Bronchial epithelial cell (primary cell): ENCODE results near the gene AGBL1. TPM values are rescaled to one million over a fixed set of nuclear protein-coding genes. Genes with fewer than 3 reads are reported as not detected.
A peak's percentile ranks its signal among the peaks of the same experiment; 100 is the strongest.

Experiments used
- DNase-seq: peaks from one replicate; pipeline ENCODE4 v3.0.0-alpha.2; 2010; ENCODE audit warnings: low read depth
- FAIRE-seq: peaks from 2 replicates; lab custom pipeline; 2011; peaks lifted over from hg19 to GRCh38; lab: Jason Lieb, UNC
- H3K27me3 ChIP-seq: 2 replicates; pipeline ENCODE4 v1.5.1; 2011; ENCODE audit warnings: low read length; ENCODE audit not compliant: control insufficient read depth, insufficient read depth
- H3K36me3 ChIP-seq: 2 replicates; pipeline ENCODE4 v1.5.1; 2011; ENCODE audit warnings: low read length; ENCODE audit not compliant: control insufficient read depth, insufficient read depth
- H3K4me3 ChIP-seq: 2 replicates; pipeline ENCODE4 v1.5.1; 2011; ENCODE audit warnings: mild to moderate bottlenecking, low read depth, low read length, control low read depth
- CTCF ChIP-seq: IDR thresholded peaks from 2 replicates; pipeline ENCODE4 v1.5.1; 2011; ENCODE audit warnings: mild to moderate bottlenecking, moderate library complexity, low read length, control low read depth, inconsistent platforms; ENCODE audit not compliant: insufficient read depth, severe bottlenecking
- total RNA-seq: library from RNA; depleted of rRNA; stranded (reverse); fragments of >200 nt; gene quantifications from 2 replicates; pipeline ENCODE4 v1.2.1, GENCODE V29; 2014

The AGBL1 gene
- total RNA-seq, 1 donor from 2014 or later: not detected

- no peak for TF ChIP-seq CTCF
- no peaks in the 10 kb centered on the region for H3K36me3 ChIP-seq
- peak; percentile 80 for DNase-seq
- no peak overlapping the region for H3K4me3 ChIP-seq
- no peaks in the 10 kb centered on the region for H3K27me3 ChIP-seq
- peak; percentile 91 for FAIRE-seq
These were observed 476.3 kb downstream of the AGBL1 start for GRCh38 chr15:86555939-86556338.

DNA sequence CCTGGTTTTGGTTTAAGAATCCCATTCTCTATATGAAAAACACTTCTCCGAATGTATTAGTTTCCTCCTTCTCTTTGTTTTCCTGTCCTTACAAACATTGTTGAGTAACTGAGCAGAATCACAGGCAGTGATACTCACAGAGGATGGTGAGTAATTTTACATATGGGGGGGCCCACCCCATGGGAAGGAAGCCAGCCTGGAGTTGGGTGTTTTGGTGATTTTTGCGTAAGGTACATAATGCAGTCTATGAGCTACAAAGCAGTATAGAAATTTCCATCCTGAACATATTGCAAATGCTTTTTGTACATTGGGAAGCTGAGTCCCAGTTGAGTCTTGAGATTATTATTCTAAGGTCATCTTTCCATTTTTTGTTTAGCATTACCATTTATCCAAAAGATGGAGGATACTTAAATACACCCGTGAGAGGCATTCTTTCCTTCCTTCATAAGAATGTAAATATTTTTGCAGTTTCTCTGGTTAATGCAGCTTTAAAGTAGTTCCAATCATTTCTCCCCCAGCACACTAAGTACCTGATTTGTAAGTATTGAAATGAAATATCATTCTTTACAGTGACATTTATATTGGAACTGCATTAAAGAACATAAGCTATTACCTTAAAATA lies 476.8 kb downstream of the AGBL1 start:
- H3K4me3 ChIP-seq: no peak overlapping the region
- no peaks in the 10 kb centered on the region for H3K36me3 ChIP-seq
- no peak for TF ChIP-seq CTCF
- no peaks in the 10 kb centered on the region for H3K27me3 ChIP-seq
- FAIRE-seq: no peak
- peak; percentile 80 for DNase-seq

DNA sequence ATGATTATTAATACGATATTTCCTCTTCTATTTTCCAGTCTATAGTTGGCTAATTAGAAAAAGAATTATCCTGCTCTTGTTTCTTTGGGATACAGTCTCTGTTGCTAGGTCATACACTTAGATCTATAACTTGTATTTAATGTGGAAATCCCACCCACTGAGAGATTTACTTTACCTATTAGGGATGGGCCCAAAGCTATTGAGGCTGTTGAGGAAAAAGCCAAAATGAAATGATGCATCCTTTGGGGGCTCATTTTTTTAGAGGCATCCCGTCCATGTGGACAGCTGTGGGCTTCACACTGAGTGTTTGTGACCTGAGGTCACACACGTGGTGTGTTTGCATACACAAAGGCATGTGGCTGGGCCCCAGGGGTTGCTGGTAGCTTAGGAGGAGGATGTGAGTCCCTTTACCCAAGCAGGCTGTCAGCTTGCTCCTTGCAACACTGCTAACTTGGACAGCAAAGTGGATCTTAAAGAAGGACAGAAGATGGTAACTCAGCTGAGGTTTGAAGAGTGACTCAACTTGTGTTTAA lies 477.4 kb downstream of the AGBL1 start:
- no peak overlapping the region for H3K4me3 ChIP-seq
- DNase-seq (no peak), FAIRE-seq (no peak)
- H3K27me3 ChIP-seq: no peaks in the 10 kb centered on the region
- TF ChIP-seq CTCF: no peak
- no peaks in the 10 kb centered on the region for H3K36me3 ChIP-seq

GRCh38 chr15:86558252-86558651 lies 478.6 kb downstream of the AGBL1 start:
- DNase-seq: no peak
- FAIRE-seq: no peak
- Histone ChIP-seq H3K4me3 (no peak overlapping the region), H3K27me3 (no peaks in the 10 kb centered on the region), H3K36me3 (no peaks in the 10 kb centered on the region)
- no peak for TF ChIP-seq CTCF

GRCh38 chr15:86558686-86559085 lies 479.0 kb downstream of the AGBL1 start:
- H3K4me3 ChIP-seq: no peak overlapping the region
- no peak for TF ChIP-seq CTCF
- FAIRE-seq (no peak), DNase-seq (no peak)
- no peaks in the 10 kb centered on the region for H3K27me3 ChIP-seq
- H3K36me3 ChIP-seq: no peaks in the 10 kb centered on the region

DNA sequence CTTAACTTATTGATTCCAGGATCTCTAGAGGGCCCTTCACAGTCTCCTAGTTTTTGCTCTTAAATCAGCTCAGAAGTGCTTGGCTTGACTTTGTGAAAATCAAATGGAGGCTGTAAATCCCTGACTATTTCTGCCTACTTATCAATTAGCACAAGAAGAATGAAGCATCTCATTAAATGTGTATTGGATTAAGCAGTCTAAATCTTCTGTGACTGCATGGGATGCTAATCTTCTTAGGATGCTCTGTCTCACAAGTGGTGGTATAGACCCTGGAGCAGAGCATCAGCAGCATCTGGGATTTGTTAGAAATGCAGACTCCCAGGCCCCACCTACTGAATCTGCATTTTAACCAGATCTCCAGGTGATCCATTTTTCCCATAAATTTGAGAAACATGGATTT lies 488.7 kb downstream of the AGBL1 start:
- no peak overlapping the region for H3K4me3 ChIP-seq
- no peak for FAIRE-seq
- no peak for TF ChIP-seq CTCF

More for the DNA sequence above, 488.7 kb downstream of the AGBL1 start:
- Histone ChIP-seq H3K27me3 (no peaks in the 10 kb centered on the region), H3K36me3 (no peaks in the 10 kb centered on the region)
- DNase-seq: no peak
